Measurements from ENCODE around the gene RSPO4.

DNA sequence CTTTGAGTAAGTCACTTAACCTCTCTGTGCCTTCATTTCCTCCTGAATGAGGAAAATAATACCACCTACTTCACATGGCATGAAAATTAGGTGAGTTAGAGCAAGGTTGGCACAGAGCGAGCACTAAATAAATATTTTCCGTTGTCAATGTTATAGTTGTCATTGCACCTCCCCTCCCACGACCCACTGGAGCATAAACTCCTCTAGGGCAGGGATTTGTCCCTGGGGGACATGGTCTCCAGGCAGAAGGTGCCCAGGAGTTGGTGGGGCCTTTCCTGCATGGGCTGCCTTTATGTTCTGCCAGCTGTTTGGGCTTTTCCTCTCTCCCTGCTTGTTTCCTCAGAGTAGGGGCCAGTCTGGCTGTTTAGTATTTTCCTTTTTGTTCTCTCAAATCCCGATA lies 84.7 kb downstream of the RSPO4 start:
- TF ChIP-seq, protein P1, sequence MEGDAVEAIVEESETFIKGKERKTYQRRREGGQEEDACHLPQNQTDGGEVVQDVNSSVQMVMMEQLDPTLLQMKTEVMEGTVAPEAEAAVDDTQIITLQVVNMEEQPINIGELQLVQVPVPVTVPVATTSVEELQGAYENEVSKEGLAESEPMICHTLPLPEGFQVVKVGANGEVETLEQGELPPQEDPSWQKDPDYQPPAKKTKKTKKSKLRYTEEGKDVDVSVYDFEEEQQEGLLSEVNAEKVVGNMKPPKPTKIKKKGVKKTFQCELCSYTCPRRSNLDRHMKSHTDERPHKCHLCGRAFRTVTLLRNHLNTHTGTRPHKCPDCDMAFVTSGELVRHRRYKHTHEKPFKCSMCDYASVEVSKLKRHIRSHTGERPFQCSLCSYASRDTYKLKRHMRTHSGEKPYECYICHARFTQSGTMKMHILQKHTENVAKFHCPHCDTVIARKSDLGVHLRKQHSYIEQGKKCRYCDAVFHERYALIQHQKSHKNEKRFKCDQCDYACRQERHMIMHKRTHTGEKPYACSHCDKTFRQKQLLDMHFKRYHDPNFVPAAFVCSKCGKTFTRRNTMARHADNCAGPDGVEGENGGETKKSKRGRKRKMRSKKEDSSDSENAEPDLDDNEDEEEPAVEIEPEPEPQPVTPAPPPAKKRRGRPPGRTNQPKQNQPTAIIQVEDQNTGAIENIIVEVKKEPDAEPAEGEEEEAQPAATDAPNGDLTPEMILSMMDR (optimal IDR thresholded peaks at IDR 0.05 in 1 of 3, IDR thresholded peaks at IDR 0.05 in 1 of 3, conservative IDR thresholded peaks at IDR 0.05 in 1 of 3; ENCODE audit: extremely low read depth in 1 of 3, insufficient read depth in 2 of 3, low read length in 3 of 3) = no peak
- TF ChIP-seq EZH2 (IDR thresholded peaks at IDR 0.05; ENCODE audit: low read length) = no peak

All from keratinocyte (primary cell).